Activated naive CD4-positive, alpha-beta T cell treated with anti-CD3 and anti-CD28 coated beads, Interleukin-2, amount 10 ng/mL, durations not matched to agents 7 days and 5 days (primary cell): ENCODE data around the gene NRG2.
A peak's percentile ranks its signal among the peaks of the same experiment; 100 is the strongest.

Source experiments
- CTCF ChIA-PET: fragments of 350-600 bp; sonication (Branson Sonifier 250); formaldehyde crosslinking; loops from one replicate; lab custom pipeline; 2021; ENCODE audit warnings: antibody characterized with exemption; lab: Charles Lee
- DNase-seq: peaks from one replicate; pipeline ENCODE4 v3.0.0-alpha.2; 2020
- H3K27ac Mint-ChIP-seq: one replicate; pipeline ENCODE4 v1.8.0; 2021; ENCODE audit warnings: mild to moderate bottlenecking, moderate library complexity, mixed read lengths
- H3K27me3 Mint-ChIP-seq: one replicate; pipeline ENCODE4 v1.8.0; 2021; ENCODE audit warnings: mild to moderate bottlenecking, mixed read lengths
- H3K36me3 Mint-ChIP-seq: one replicate; pipeline ENCODE4 v1.8.0; 2021; ENCODE audit warnings: mixed read lengths
- H3K4me1 Mint-ChIP-seq: one replicate; pipeline ENCODE4 v1.8.0; 2021; ENCODE audit warnings: mixed read lengths
- H3K4me3 Mint-ChIP-seq: one replicate; pipeline ENCODE4 v1.8.0; 2021; ENCODE audit warnings: mild to moderate bottlenecking, moderate library complexity, mixed read lengths
- H3K9me3 Mint-ChIP-seq: one replicate; pipeline ENCODE4 v1.8.0; 2021; ENCODE audit warnings: mixed read lengths

The NRG2 gene

GRCh38 chr5:139870677-139871076, 172.4 kb downstream of the NRG2 start:
- H3K4me1 Mint-ChIP-seq: no peaks in the 10 kb centered on the region
- H3K4me3 Mint-ChIP-seq: no peak overlapping the region
- H3K27me3 Mint-ChIP-seq: peaks cover 59% of the 10 kb centered on the region
- H3K36me3 Mint-ChIP-seq: no peaks in the 10 kb centered on the region
- no peaks in the 10 kb centered on the region for H3K9me3 Mint-ChIP-seq
- no peak overlapping the region for H3K27ac Mint-ChIP-seq
- DNase-seq: no peak
- CTCF ChIA-PET: interaction anchor here (1.4 to 2.9 kb wide), 2 partner anchors 7 to 83 kb away, joined by 5 to 13 read pairs; no protein-coding TSS in a partner anchor

GRCh38 chr5:139869042-139869790, 173.9 kb downstream of the NRG2 start:
- DNase-seq: no peak
- Mint-ChIP-seq H3K9me3 (no peaks in the 10 kb centered on the region), H3K27ac (no peak overlapping the region), H3K27me3 (peaks cover 69% of the 10 kb centered on the region), H3K4me3 (no peak overlapping the region), H3K4me1 (no peaks in the 10 kb centered on the region), H3K36me3 (no peaks in the 10 kb centered on the region)
- CTCF ChIA-PET: no interaction called here

GRCh38 chr5:139867581-139867980, 175.5 kb downstream of the NRG2 start:
- Mint-ChIP-seq H3K36me3 (no peaks in the 10 kb centered on the region), H3K27me3 (peaks cover 63% of the 10 kb centered on the region), H3K4me3 (no peak overlapping the region), H3K4me1 (no peaks in the 10 kb centered on the region), H3K27ac (no peak overlapping the region), H3K9me3 (no peaks in the 10 kb centered on the region)
- CTCF ChIA-PET: interaction anchor here (0.8 to 1.3 kb wide), 3 partner anchors 80 to 159 kb away, joined by 3 to 4 read pairs (median 3); no protein-coding TSS in a partner anchor
- no peak for DNase-seq

- CTCF ChIA-PET: interaction anchor here (0.8 to 2.7 kb wide), 3 partner anchors 79 to 159 kb away, joined by 3 to 16 read pairs (median 5); no protein-coding TSS in a partner anchor
- Mint-ChIP-seq H3K36me3 (no peaks in the 10 kb centered on the region), H3K4me1 (no peaks in the 10 kb centered on the region), H3K27ac (no peak overlapping the region), H3K27me3 (peaks cover 60% of the 10 kb centered on the region), H3K4me3 (no peak overlapping the region), H3K9me3 (no peaks in the 10 kb centered on the region)
- no peak for DNase-seq
These were observed 176.0 kb downstream of the NRG2 start for GRCh38 chr5:139867109-139867508.

GRCh38 chr5:139864716-139865483, 178.2 kb downstream of the NRG2 start:
- no peak for DNase-seq
- Mint-ChIP-seq H3K27me3 (peaks cover 49% of the 10 kb centered on the region), H3K4me1 (no peaks in the 10 kb centered on the region), H3K9me3 (no peaks in the 10 kb centered on the region), H3K36me3 (no peaks in the 10 kb centered on the region), H3K4me3 (no peak overlapping the region), H3K27ac (no peak overlapping the region)
- CTCF ChIA-PET: interaction anchor here (1.3 to 2.9 kb wide), 5 partner anchors 7 to 106 kb away, joined by 3 to 16 read pairs (median 12); no protein-coding TSS in a partner anchor

GRCh38 chr5:139863855-139864558, 179.1 kb downstream of the NRG2 start:
- peaks cover 49% of the 10 kb centered on the region for H3K27me3 Mint-ChIP-seq
- CTCF ChIA-PET: interaction anchor here (1.1 to 2.9 kb wide), 8 partner anchors 8 to 107 kb away, joined by 3 to 22 read pairs (median 10); no protein-coding TSS in a partner anchor
- no peaks in the 10 kb centered on the region for H3K4me1 Mint-ChIP-seq
- no peaks in the 10 kb centered on the region for H3K36me3 Mint-ChIP-seq
- no peak overlapping the region for H3K27ac Mint-ChIP-seq
- H3K4me3 Mint-ChIP-seq: no peak overlapping the region
- peak; percentile 68 for DNase-seq
- H3K9me3 Mint-ChIP-seq: no peaks in the 10 kb centered on the region

- H3K36me3 Mint-ChIP-seq: no peaks in the 10 kb centered on the region
- CTCF ChIA-PET: interaction anchor here (0.8 to 2.9 kb wide), 11 partner anchors 9 to 107 kb away, joined by 3 to 22 read pairs (median 8); no protein-coding TSS in a partner anchor
- H3K27me3 Mint-ChIP-seq: peaks cover 47% of the 10 kb centered on the region
- no peak for DNase-seq
- no peaks in the 10 kb centered on the region for H3K9me3 Mint-ChIP-seq
- no peaks in the 10 kb centered on the region for H3K4me1 Mint-ChIP-seq
- no peak overlapping the region for H3K4me3 Mint-ChIP-seq
- no peak overlapping the region for H3K27ac Mint-ChIP-seq
These were observed 179.7 kb downstream of the NRG2 start for GRCh38 chr5:139863361-139863760.

- Mint-ChIP-seq H3K27ac (no peak overlapping the region), H3K4me1 (no peaks in the 10 kb centered on the region), H3K27me3 (peaks cover 42% of the 10 kb centered on the region), H3K4me3 (no peak overlapping the region), H3K36me3 (no peaks in the 10 kb centered on the region), H3K9me3 (no peaks in the 10 kb centered on the region)
- no peak for DNase-seq
- CTCF ChIA-PET: interaction anchor here (0.8 to 2.9 kb wide), 10 partner anchors 9 to 106 kb away, joined by 3 to 22 read pairs (median 8); no protein-coding TSS in a partner anchor
These were observed 180.3 kb downstream of the NRG2 start for GRCh38 chr5:139862803-139863202.

GRCh38 chr5:139862313-139862712, 180.8 kb downstream of the NRG2 start:
- H3K9me3 Mint-ChIP-seq: no peaks in the 10 kb centered on the region
- CTCF ChIA-PET: interaction anchor here (0.7 to 2.9 kb wide), 10 partner anchors 10 to 107 kb away, joined by 3 to 13 read pairs (median 7); no protein-coding TSS in a partner anchor

GRCh38 chr5:139861889-139862207, 181.3 kb downstream of the NRG2 start:
- no peak for DNase-seq
- Mint-ChIP-seq H3K36me3 (no peaks in the 10 kb centered on the region), H3K27me3 (peaks cover 37% of the 10 kb centered on the region), H3K4me3 (no peak overlapping the region), H3K4me1 (no peaks in the 10 kb centered on the region), H3K27ac (no peak overlapping the region), H3K9me3 (no peaks in the 10 kb centered on the region)
- CTCF ChIA-PET: interaction anchor here (0.7 to 2.9 kb wide), 9 partner anchors 10 to 107 kb away, joined by 3 to 13 read pairs (median 7); no protein-coding TSS in a partner anchor

More at GRCh38 chr5:139862313-139862712, 180.8 kb downstream of the NRG2 start:
- no peak for DNase-seq
- no peak overlapping the region for H3K4me3 Mint-ChIP-seq
- no peaks in the 10 kb centered on the region for H3K36me3 Mint-ChIP-seq
- no peaks in the 10 kb centered on the region for H3K4me1 Mint-ChIP-seq
- H3K27ac Mint-ChIP-seq: no peak overlapping the region
- H3K27me3 Mint-ChIP-seq: peaks cover 42% of the 10 kb centered on the region

- no peaks in the 10 kb centered on the region for H3K4me1 Mint-ChIP-seq
- no peaks in the 10 kb centered on the region for H3K36me3 Mint-ChIP-seq
- H3K27me3 Mint-ChIP-seq: peaks cover 31% of the 10 kb centered on the region
- no peak for DNase-seq
- CTCF ChIA-PET: interaction anchor here (0.5 to 2.1 kb wide), 5 partner anchors 9 to 108 kb away, joined by 3 to 7 read pairs (median 3); no protein-coding TSS in a partner anchor
- H3K4me3 Mint-ChIP-seq: no peak overlapping the region
- no peak overlapping the region for H3K27ac Mint-ChIP-seq
- no peaks in the 10 kb centered on the region for H3K9me3 Mint-ChIP-seq
These were observed 181.8 kb downstream of the NRG2 start for GRCh38 chr5:139861021-139861888.

GRCh38 chr5:139859013-139859412, 184.1 kb downstream of the NRG2 start:
- peaks cover 11% of the 10 kb centered on the region for H3K27me3 Mint-ChIP-seq

GRCh38 chr5:139856714-139857113, 186.4 kb downstream of the NRG2 start:
- H3K9me3 Mint-ChIP-seq: no peaks in the 10 kb centered on the region
- no peak for DNase-seq
- H3K27ac Mint-ChIP-seq: no peak overlapping the region
- H3K36me3 Mint-ChIP-seq: no peaks in the 10 kb centered on the region
- peaks cover 3% of the 10 kb centered on the region for H3K27me3 Mint-ChIP-seq
- H3K4me3 Mint-ChIP-seq: no peak overlapping the region
- CTCF ChIA-PET: interaction anchor here (1.5 kb wide), 1 partner anchor 13 kb away, joined by 4 read pairs; no protein-coding TSS in a partner anchor
- H3K4me1 Mint-ChIP-seq: no peaks in the 10 kb centered on the region

More at GRCh38 chr5:139859013-139859412, 184.1 kb downstream of the NRG2 start:
- Mint-ChIP-seq H3K9me3 (no peaks in the 10 kb centered on the region), H3K4me1 (no peaks in the 10 kb centered on the region), H3K4me3 (no peak overlapping the region), H3K36me3 (no peaks in the 10 kb centered on the region), H3K27ac (no peak overlapping the region)
- CTCF ChIA-PET: interaction anchor here (1.6 kb wide), 1 partner anchor 79 kb away, joined by 4 read pairs; no protein-coding TSS in a partner anchor
- DNase-seq: no peak
